ENCODE measurements around the gene LGALS8.

LGALS8 gene

DNA sequence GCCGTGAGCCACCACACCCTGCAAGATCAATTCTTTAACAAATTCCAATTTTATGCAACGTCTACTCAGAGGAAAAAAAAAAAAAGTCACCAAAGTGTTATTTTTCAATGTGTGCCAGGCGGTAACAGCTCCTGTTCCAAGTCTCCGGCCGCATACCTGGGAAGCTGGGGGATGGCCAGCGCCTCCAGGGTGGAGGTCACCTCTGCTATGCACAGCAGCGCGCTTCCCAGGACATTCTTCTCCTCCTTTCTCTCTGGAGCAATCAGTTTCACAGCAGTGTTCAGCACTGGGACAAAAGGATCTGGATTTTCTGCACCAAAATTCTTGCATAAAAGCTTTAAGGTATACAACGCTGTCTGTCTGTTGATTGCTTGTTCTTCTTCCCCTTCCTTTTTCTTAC, 34.3 kb downstream of the LGALS8 start:
- Histone ChIP-seq H3K27me3 (ENCODE audit: control insufficient read depth in 3 of 3, insufficient read depth in 3 of 3, low read depth in 1 of 3, low read length in 3 of 3) (no peaks in the 10 kb centered on the region), H2BK12ac (ENCODE audit: low read length) (no peak overlapping the region), H4K91ac (ENCODE audit: low read depth, low read length, poor library complexity) (no peak overlapping the region), H4K8ac (ENCODE audit: low read depth, low read length) (no peak overlapping the region), H3K79me1 (ENCODE audit: low read depth, low read length) (no peaks in the 10 kb centered on the region), H3K9me3 (replicated peaks in 1 of 2; ENCODE audit: control insufficient read depth in 2 of 2, insufficient read depth in 1 of 2, low read depth in 1 of 2, low read length in 2 of 2) (no peaks in the 10 kb centered on the region), H3K4me2 (ENCODE audit: insufficient read depth, low read length, poor library complexity, severe bottlenecking) (no peak overlapping the region), H3K4me3 (ENCODE audit: low read length in 2 of 2) (no peak overlapping the region), H2BK15ac (ENCODE audit: low read length) (no peak overlapping the region), H3K23ac (ENCODE audit: low read depth, low read length, poor library complexity) (no peak overlapping the region), H2BK120ac (ENCODE audit: low read depth, low read length) (no peak overlapping the region), H3K4me1 (ENCODE audit: control insufficient read depth in 2 of 2, insufficient read depth in 1 of 2, low read depth in 1 of 2, low read length in 2 of 2) (no peaks in the 10 kb centered on the region), H2BK5ac (ENCODE audit: low read length) (no peak overlapping the region), H3K27ac (replicated peaks; ENCODE audit: low read length) (no peak overlapping the region), H3K14ac (ENCODE audit: low read length) (no peak overlapping the region), H3K36me3 (replicated peaks in 1 of 2; ENCODE audit: control insufficient read depth in 2 of 2, insufficient read depth in 2 of 2, low read length in 2 of 2) (peaks cover 34 to 98% of the 10 kb centered on the region in 2 donors), H2AK5ac (ENCODE audit: low read depth, low read length) (no peak overlapping the region), H3K4ac (ENCODE audit: low read length) (no peak overlapping the region), H3K9ac (ENCODE audit: low read depth, low read length, poor library complexity) (no peak overlapping the region), H3K18ac (ENCODE audit: low read length) (no peak overlapping the region), H2AFZ (ENCODE audit: low read length) (no peak overlapping the region)
- no peak for DNase-seq (ENCODE audit: low spot score)
- no CpG with 5 or more reads among the region's 9 CpGs for WGBS, 2 donors (ENCODE audit: extremely low coverage in 2 of 2, insufficient read length in 2 of 2, insufficient replicate concordance in 1 of 2)

DNA sequence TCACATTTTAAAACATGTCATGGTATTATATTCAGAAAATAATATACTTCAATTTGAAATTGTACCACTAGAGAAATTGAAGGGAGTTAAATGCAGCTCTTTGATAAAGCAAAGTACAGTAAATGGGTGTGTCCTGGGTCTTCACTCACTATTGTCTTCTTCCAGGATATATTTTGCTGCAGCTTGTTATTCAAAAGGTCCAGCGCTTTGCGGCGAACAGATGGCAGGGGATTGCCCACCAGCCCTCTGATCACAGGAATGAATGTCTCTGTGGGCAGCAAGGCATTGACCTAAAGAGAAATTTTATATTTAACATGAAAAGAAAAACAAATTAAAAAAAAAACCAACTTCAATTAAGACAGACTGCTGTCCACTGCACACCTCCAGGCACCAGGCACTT, 35.1 kb downstream of the LGALS8 start:
- H3K79me1 ChIP-seq (ENCODE audit: low read depth, low read length) = no peaks in the 10 kb centered on the region
- no peak overlapping the region for H3K4ac ChIP-seq (ENCODE audit: low read length)
- H3K18ac ChIP-seq (ENCODE audit: low read length) = no peak overlapping the region
- no peak overlapping the region for H2BK12ac ChIP-seq (ENCODE audit: low read length)
- no peak overlapping the region for H2BK15ac ChIP-seq (ENCODE audit: low read length)
- no peak overlapping the region for H2AFZ ChIP-seq (ENCODE audit: low read length)
- H4K8ac ChIP-seq (ENCODE audit: low read depth, low read length) = no peak overlapping the region
- H4K91ac ChIP-seq (ENCODE audit: low read depth, low read length, poor library complexity) = no peak overlapping the region
- no peaks in the 10 kb centered on the region for H3K27me3 ChIP-seq (ENCODE audit: control insufficient read depth in 3 of 3, insufficient read depth in 3 of 3, low read depth in 1 of 3, low read length in 3 of 3)
- WGBS, 2 donors (ENCODE audit: extremely low coverage in 2 of 2, insufficient read length in 2 of 2, insufficient replicate concordance in 1 of 2) = no CpG with 5 or more reads among the region's 3 CpGs
- DNase-seq (ENCODE audit: low spot score) = no peak
- H3K23ac ChIP-seq (ENCODE audit: low read depth, low read length, poor library complexity) = no peak overlapping the region
- no peak overlapping the region for H3K9ac ChIP-seq (ENCODE audit: low read depth, low read length, poor library complexity)
- no peak overlapping the region for H2AK5ac ChIP-seq (ENCODE audit: low read depth, low read length)
- no peak overlapping the region for H3K27ac ChIP-seq (replicated peaks; ENCODE audit: low read length)
- H3K4me1 ChIP-seq (ENCODE audit: control insufficient read depth in 2 of 2, insufficient read depth in 1 of 2, low read depth in 1 of 2, low read length in 2 of 2) = no peaks in the 10 kb centered on the region
- peaks cover 33 to 95% of the 10 kb centered on the region in 2 donors for H3K36me3 ChIP-seq (replicated peaks in 1 of 2; ENCODE audit: control insufficient read depth in 2 of 2, insufficient read depth in 2 of 2, low read length in 2 of 2)
- no peak overlapping the region for H2BK120ac ChIP-seq (ENCODE audit: low read depth, low read length)
- no peak overlapping the region for H3K4me2 ChIP-seq (ENCODE audit: insufficient read depth, low read length, poor library complexity, severe bottlenecking)
- no peaks in the 10 kb centered on the region for H3K9me3 ChIP-seq (replicated peaks in 1 of 2; ENCODE audit: control insufficient read depth in 2 of 2, insufficient read depth in 1 of 2, low read depth in 1 of 2, low read length in 2 of 2)
- no peak overlapping the region for H2BK5ac ChIP-seq (ENCODE audit: low read length)
- no peak overlapping the region for H3K4me3 ChIP-seq (ENCODE audit: low read length in 2 of 2)
- no peak overlapping the region for H3K14ac ChIP-seq (ENCODE audit: low read length)

DNA sequence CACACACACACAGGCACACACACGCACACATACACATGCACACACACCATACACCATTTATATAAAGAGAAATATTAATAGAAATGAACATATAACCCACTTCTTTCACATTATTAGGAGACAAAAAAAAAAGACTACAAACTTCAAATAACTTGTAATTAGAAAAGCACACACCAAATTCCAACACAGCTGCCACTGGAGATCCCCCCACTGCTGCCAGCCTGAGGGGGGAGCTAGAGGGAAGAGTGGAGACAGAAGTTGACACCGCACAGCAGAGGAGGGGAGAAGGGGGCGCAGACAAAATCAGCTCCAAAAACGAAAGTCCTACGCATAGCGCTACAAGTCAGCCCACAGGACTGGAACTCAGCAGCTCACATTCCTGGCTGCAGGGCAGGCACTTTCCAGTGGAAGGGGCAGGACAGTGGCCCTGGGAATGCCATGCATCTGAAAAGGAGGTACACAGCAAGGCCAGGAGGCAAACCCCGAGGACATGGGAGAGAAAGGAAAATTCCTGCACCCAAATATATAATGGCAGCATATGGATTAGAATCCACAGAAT, 36.5 kb downstream of the LGALS8 start:
- Histone ChIP-seq H3K36me3 (replicated peaks in 1 of 2; ENCODE audit: control insufficient read depth in 2 of 2, insufficient read depth in 2 of 2, low read length in 2 of 2) (peaks cover 31 to 97% of the 10 kb centered on the region in 2 donors), H2BK12ac (ENCODE audit: low read length) (no peak overlapping the region)

GRCh38 chr1:236561976-236562375, 38.2 kb downstream of the LGALS8 start:
- no CpG with 5 or more reads among the region's 2 CpGs for WGBS, 2 donors (ENCODE audit: extremely low coverage in 2 of 2, insufficient read length in 2 of 2, insufficient replicate concordance in 1 of 2)
- Histone ChIP-seq H2AK5ac (ENCODE audit: low read depth, low read length) (no peak overlapping the region), H3K14ac (ENCODE audit: low read length) (no peak overlapping the region), H2BK12ac (ENCODE audit: low read length) (no peak overlapping the region), H3K27me3 (ENCODE audit: control insufficient read depth in 3 of 3, insufficient read depth in 3 of 3, low read depth in 1 of 3, low read length in 3 of 3) (no peaks in the 10 kb centered on the region), H3K4me3 (ENCODE audit: low read length in 2 of 2) (no peak overlapping the region), H3K23ac (ENCODE audit: low read depth, low read length, poor library complexity) (no peak overlapping the region), H4K8ac (ENCODE audit: low read depth, low read length) (no peak overlapping the region), H3K9ac (ENCODE audit: low read depth, low read length, poor library complexity) (no peak overlapping the region), H2BK5ac (ENCODE audit: low read length) (no peak overlapping the region), H3K18ac (ENCODE audit: low read length) (no peak overlapping the region), H3K4ac (ENCODE audit: low read length) (no peak overlapping the region), H3K4me2 (ENCODE audit: insufficient read depth, low read length, poor library complexity, severe bottlenecking) (no peak overlapping the region), H2BK15ac (ENCODE audit: low read length) (no peak overlapping the region), H2BK120ac (ENCODE audit: low read depth, low read length) (no peak overlapping the region), H3K9me3 (replicated peaks in 1 of 2; ENCODE audit: control insufficient read depth in 2 of 2, insufficient read depth in 1 of 2, low read depth in 1 of 2, low read length in 2 of 2) (no peaks in the 10 kb centered on the region), H3K4me1 (ENCODE audit: control insufficient read depth in 2 of 2, insufficient read depth in 1 of 2, low read depth in 1 of 2, low read length in 2 of 2) (no peaks in the 10 kb centered on the region), H3K36me3 (replicated peaks in 1 of 2; ENCODE audit: control insufficient read depth in 2 of 2, insufficient read depth in 2 of 2, low read length in 2 of 2) (peaks cover 22 to 97% of the 10 kb centered on the region in 2 donors), H3K27ac (replicated peaks; ENCODE audit: low read length) (no peak overlapping the region), H3K79me1 (ENCODE audit: low read depth, low read length) (no peaks in the 10 kb centered on the region), H4K91ac (ENCODE audit: low read depth, low read length, poor library complexity) (no peak overlapping the region), H2AFZ (ENCODE audit: low read length) (no peak overlapping the region)
- no peak for DNase-seq (ENCODE audit: low spot score)

More for the DNA sequence above, 36.5 kb downstream of the LGALS8 start:
- no peak overlapping the region for H3K23ac ChIP-seq (ENCODE audit: low read depth, low read length, poor library complexity)
- no peaks in the 10 kb centered on the region for H3K9me3 ChIP-seq (replicated peaks in 1 of 2; ENCODE audit: control insufficient read depth in 2 of 2, insufficient read depth in 1 of 2, low read depth in 1 of 2, low read length in 2 of 2)
- no peak overlapping the region for H4K8ac ChIP-seq (ENCODE audit: low read depth, low read length)
- no peak overlapping the region for H2BK120ac ChIP-seq (ENCODE audit: low read depth, low read length)
- H3K4me2 ChIP-seq (ENCODE audit: insufficient read depth, low read length, poor library complexity, severe bottlenecking) = no peak overlapping the region
- H3K27ac ChIP-seq (replicated peaks; ENCODE audit: low read length) = no peak overlapping the region
- no CpG with 5 or more reads among the region's 7 CpGs for WGBS, 2 donors (ENCODE audit: extremely low coverage in 2 of 2, insufficient read length in 2 of 2, insufficient replicate concordance in 1 of 2)
- no peaks in the 10 kb centered on the region for H3K4me1 ChIP-seq (ENCODE audit: control insufficient read depth in 2 of 2, insufficient read depth in 1 of 2, low read depth in 1 of 2, low read length in 2 of 2)
- no peaks in the 10 kb centered on the region for H3K27me3 ChIP-seq (ENCODE audit: control insufficient read depth in 3 of 3, insufficient read depth in 3 of 3, low read depth in 1 of 3, low read length in 3 of 3)
- no peak overlapping the region for H2AFZ ChIP-seq (ENCODE audit: low read length)
- no peak overlapping the region for H2BK15ac ChIP-seq (ENCODE audit: low read length)
- no peak overlapping the region for H3K18ac ChIP-seq (ENCODE audit: low read length)
- peak overlapping the region in 1 of 2 donors; percentile 16 for H3K4me3 ChIP-seq (ENCODE audit: low read length in 2 of 2)
- no peak overlapping the region for H3K14ac ChIP-seq (ENCODE audit: low read length)
- no peak overlapping the region for H4K91ac ChIP-seq (ENCODE audit: low read depth, low read length, poor library complexity)
- H2BK5ac ChIP-seq (ENCODE audit: low read length) = no peak overlapping the region
- no peaks in the 10 kb centered on the region for H3K79me1 ChIP-seq (ENCODE audit: low read depth, low read length)
- H3K4ac ChIP-seq (ENCODE audit: low read length) = no peak overlapping the region
- no peak for DNase-seq (ENCODE audit: low spot score)
- no peak overlapping the region for H2AK5ac ChIP-seq (ENCODE audit: low read depth, low read length)
- no peak overlapping the region for H3K9ac ChIP-seq (ENCODE audit: low read depth, low read length, poor library complexity)
